Measurements from ENCODE around the gene PRKCH. TPM values are rescaled to one million over a fixed set of nuclear protein-coding genes. Genes with fewer than 3 reads are reported as not detected.

Gene PRKCH
- total RNA-seq, 1 experiment from 2014 or later = 5.2 TPM

DNA sequence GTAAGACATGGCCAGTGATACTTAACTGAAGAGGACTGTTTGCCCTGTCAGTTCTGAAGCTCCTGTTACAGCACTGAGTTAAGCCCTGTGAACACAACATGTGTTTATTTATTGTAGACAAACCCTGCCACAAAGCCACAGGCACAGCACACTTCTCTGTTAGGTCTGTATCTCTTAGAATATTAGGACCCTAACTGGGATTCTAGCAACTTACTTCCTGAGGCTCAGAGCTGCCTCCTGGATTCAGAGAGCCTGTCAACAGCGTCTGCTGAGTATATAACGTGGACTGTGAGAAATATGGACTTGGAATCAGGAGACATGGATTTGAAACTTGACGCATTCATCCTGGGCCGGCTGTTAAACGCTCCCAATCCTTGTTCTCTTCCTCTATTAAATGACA is 238.9 kb downstream of the PRKCH start:
- no peak overlapping the region for H3K56ac ChIP-seq (ENCODE audit: insufficient read length, low read depth, low read length)
- no peak overlapping the region for H3K27ac Mint-ChIP-seq
- H2BK20ac ChIP-seq (ENCODE audit: low read depth, low read length, poor library complexity, severe bottlenecking) = no peak overlapping the region
- no CpG with 5 or more reads among the region's 5 CpGs for WGBS (ENCODE audit: extremely low coverage, insufficient read length, low lambda C conversion rate)
- no peak overlapping the region for H2BK12ac ChIP-seq (ENCODE audit: insufficient read length, low read depth, low read length)
- no peaks in the 10 kb centered on the region for H3K79me1 ChIP-seq (ENCODE audit: insufficient read depth, low read depth, low read length, poor library complexity, severe bottlenecking)
- no peaks in the 10 kb centered on the region; a peak in 1 of 5 replicates for H3K9me3 Mint-ChIP-seq
- no peaks in the 10 kb centered on the region; the same call in 1 of the 2 replicates for H3K4me1 ChIP-seq (ENCODE audit: insufficient read depth, low read length)
- peaks cover 8% of the 10 kb centered on the region for H3K27me3 Mint-ChIP-seq (ENCODE audit: low read depth)
- H3K18ac ChIP-seq (ENCODE audit: insufficient read length, low read depth, low read length) = no peak overlapping the region
- no peaks in the 10 kb centered on the region for H3K79me2 ChIP-seq (ENCODE audit: insufficient read depth, low read length)
- DNase-seq = no peak
- peaks cover 29 to 39% of the 10 kb centered on the region in 2 experiments for H3K4me1 Mint-ChIP-seq
- H3K9me3 ChIP-seq (ENCODE audit: control insufficient read depth, low read depth, low read length) = no peaks in the 10 kb centered on the region
- H4K91ac ChIP-seq (ENCODE audit: insufficient read length, low read depth, low read length) = no peak overlapping the region
- no peaks in the 10 kb centered on the region for H3K23me2 ChIP-seq (ENCODE audit: insufficient read length, low read depth, low read length, poor library complexity, severe bottlenecking)
- H2BK120ac ChIP-seq (ENCODE audit: low read depth, low read length, poor library complexity, severe bottlenecking) = no peak overlapping the region
- H2BK15ac ChIP-seq (ENCODE audit: low read depth, low read length) = no peak overlapping the region
- H3K36me3 Mint-ChIP-seq (ENCODE audit: insufficient read depth in 1 of 3, low read depth in 3 of 3) = peaks cover 0 to 3% (median 0%) of the 10 kb centered on the region in 3 experiments; a peak in 1 of 7 replicates
- no peak overlapping the region for H3K4me3 Mint-ChIP-seq
- no peak overlapping the region for H2AK5ac ChIP-seq (ENCODE audit: insufficient read length, low read length)
- H2BK5ac ChIP-seq (ENCODE audit: insufficient read length, low read length) = no peak overlapping the region
- H4K8ac ChIP-seq (replicated peaks; ENCODE audit: insufficient read length, low read depth, low read length) = no peak overlapping the region
- no peak overlapping the region for H3K9ac ChIP-seq (ENCODE audit: extremely low read depth, insufficient read length, low read length)
- H3K14ac ChIP-seq (ENCODE audit: insufficient read depth, low read length) = no peak overlapping the region
- no peaks in the 10 kb centered on the region for H3K27me3 ChIP-seq (ENCODE audit: insufficient read depth, low read length)
- H3T11ph ChIP-seq (ENCODE audit: low read length) = no peak overlapping the region
- H3K23ac ChIP-seq (ENCODE audit: insufficient read length, low read depth, low read length) = no peak overlapping the region
- H2AFZ ChIP-seq (ENCODE audit: low read length) = no peak overlapping the region
- no peak overlapping the region for H3K4ac ChIP-seq (ENCODE audit: low read depth, low read length)
- no peak overlapping the region for H3K4me2 ChIP-seq (ENCODE audit: insufficient read depth, insufficient read length, low read length)
- no peaks in the 10 kb centered on the region for H4K20me1 ChIP-seq (ENCODE audit: control insufficient read depth, insufficient read depth, insufficient read length)
- no peak overlapping the region for H4K5ac ChIP-seq (ENCODE audit: insufficient read length, low read depth, low read length)
- H3K27ac ChIP-seq (ENCODE audit: insufficient read length, low read depth, low read length) = no peak overlapping the region
- TF ChIP-seq, protein P1, sequence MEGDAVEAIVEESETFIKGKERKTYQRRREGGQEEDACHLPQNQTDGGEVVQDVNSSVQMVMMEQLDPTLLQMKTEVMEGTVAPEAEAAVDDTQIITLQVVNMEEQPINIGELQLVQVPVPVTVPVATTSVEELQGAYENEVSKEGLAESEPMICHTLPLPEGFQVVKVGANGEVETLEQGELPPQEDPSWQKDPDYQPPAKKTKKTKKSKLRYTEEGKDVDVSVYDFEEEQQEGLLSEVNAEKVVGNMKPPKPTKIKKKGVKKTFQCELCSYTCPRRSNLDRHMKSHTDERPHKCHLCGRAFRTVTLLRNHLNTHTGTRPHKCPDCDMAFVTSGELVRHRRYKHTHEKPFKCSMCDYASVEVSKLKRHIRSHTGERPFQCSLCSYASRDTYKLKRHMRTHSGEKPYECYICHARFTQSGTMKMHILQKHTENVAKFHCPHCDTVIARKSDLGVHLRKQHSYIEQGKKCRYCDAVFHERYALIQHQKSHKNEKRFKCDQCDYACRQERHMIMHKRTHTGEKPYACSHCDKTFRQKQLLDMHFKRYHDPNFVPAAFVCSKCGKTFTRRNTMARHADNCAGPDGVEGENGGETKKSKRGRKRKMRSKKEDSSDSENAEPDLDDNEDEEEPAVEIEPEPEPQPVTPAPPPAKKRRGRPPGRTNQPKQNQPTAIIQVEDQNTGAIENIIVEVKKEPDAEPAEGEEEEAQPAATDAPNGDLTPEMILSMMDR (conservative IDR thresholded peaks at IDR 0.05) = no peak
